SW480 (cell line): ENCODE data around the gene CHDH.

Source experiments
- DNase-seq: peaks from one replicate; pipeline ENCODE4 v3.0.0-alpha.2; 2016; ENCODE audit warnings: low spot score

Gene CHDH

GRCh38 chr3:53789459-53789858, 56.8 kb downstream of the CHDH start:
- no peak for DNase-seq

- DNase-seq, result no peak
These were observed 58.2 kb downstream of the CHDH start for GRCh38 chr3:53788038-53788437.

- no peak for DNase-seq
These were observed 59.2 kb downstream of the CHDH start for GRCh38 chr3:53787016-53787415.

- DNase-seq, result no peak
These were observed 65.4 kb downstream of the CHDH start for GRCh38 chr3:53780806-53781205.

- no peak for DNase-seq
These were observed 66.0 kb downstream of the CHDH start for GRCh38 chr3:53780171-53780570.

GRCh38 chr3:53778153-53778552, 68.1 kb downstream of the CHDH start:
- DNase-seq, result no peak

- DNase-seq, result no peak
These were observed 68.8 kb downstream of the CHDH start for GRCh38 chr3:53777468-53777867.

GRCh38 chr3:53776494-53777101, 69.6 kb downstream of the CHDH start:
- DNase-seq, result peak; percentile 46

- no peak for DNase-seq
These were observed 70.4 kb downstream of the CHDH start for GRCh38 chr3:53775834-53776251.

- no peak for DNase-seq
These were observed 71.2 kb downstream of the CHDH start for GRCh38 chr3:53775018-53775417.

- DNase-seq, result no peak
These were observed 71.8 kb downstream of the CHDH start for GRCh38 chr3:53774414-53774813.

GRCh38 chr3:53773611-53774368, 72.4 kb downstream of the CHDH start:
- no peak for DNase-seq

GRCh38 chr3:53773021-53773436, 73.2 kb downstream of the CHDH start:
- DNase-seq, result no peak

- no peak for DNase-seq
These were observed 73.7 kb downstream of the CHDH start for GRCh38 chr3:53772562-53772961.

- no peak for DNase-seq
These were observed 77.5 kb downstream of the CHDH start for GRCh38 chr3:53768478-53769459.

- no peak for DNase-seq
These were observed 79.5 kb downstream of the CHDH start for GRCh38 chr3:53766706-53767105.

GRCh38 chr3:53765753-53766152, 80.5 kb downstream of the CHDH start:
- DNase-seq, result no peak

- peak; percentile 23 for DNase-seq
These were observed 82.0 kb downstream of the CHDH start for GRCh38 chr3:53764026-53764775.

GRCh38 chr3:53763353-53763752, 82.9 kb downstream of the CHDH start:
- DNase-seq, result no peak
